Measurements from ENCODE around the gene WNT6.

WNT6 gene

DNA sequence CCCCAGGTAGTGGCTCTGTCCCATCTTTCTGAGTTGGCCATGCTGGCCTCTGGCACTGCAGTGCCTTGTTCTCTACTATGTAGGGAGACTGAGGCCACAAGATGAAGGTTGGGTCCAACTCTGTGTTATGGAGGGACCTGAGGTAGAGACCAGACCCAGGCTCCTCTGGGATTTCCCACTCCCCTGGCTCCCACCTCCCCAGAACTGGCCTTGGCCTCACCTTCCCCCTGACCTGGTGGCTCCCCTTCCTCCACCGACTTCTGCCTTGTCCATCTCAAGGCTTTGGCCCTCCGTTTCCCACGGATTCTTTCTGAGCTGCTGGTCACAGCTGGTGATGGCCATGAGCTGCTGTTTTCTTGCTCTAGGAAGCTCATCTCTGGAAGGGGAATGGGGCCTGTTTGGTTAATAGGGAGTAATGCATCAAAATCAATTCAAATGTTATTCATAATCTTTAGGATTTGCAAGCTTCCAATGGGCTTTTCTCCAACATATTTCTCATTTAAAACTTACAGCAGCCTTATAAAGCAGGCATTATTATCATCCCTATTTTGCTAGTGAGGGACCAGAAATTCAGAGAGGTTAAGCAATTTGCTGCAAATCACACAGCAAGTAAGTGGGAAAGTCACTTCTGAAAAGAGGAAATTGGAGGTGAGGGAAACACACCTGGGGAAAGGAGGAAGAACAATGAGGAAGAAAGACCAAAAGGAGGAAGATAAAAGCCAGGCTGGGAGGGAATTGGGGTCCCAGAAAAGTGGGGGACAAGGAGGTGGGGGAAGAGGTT, 28.9 kb upstream of the WNT6 start:
- DNase-seq (ENCODE audit: low spot score): no peak
- TF ChIP-seq, protein P1, sequence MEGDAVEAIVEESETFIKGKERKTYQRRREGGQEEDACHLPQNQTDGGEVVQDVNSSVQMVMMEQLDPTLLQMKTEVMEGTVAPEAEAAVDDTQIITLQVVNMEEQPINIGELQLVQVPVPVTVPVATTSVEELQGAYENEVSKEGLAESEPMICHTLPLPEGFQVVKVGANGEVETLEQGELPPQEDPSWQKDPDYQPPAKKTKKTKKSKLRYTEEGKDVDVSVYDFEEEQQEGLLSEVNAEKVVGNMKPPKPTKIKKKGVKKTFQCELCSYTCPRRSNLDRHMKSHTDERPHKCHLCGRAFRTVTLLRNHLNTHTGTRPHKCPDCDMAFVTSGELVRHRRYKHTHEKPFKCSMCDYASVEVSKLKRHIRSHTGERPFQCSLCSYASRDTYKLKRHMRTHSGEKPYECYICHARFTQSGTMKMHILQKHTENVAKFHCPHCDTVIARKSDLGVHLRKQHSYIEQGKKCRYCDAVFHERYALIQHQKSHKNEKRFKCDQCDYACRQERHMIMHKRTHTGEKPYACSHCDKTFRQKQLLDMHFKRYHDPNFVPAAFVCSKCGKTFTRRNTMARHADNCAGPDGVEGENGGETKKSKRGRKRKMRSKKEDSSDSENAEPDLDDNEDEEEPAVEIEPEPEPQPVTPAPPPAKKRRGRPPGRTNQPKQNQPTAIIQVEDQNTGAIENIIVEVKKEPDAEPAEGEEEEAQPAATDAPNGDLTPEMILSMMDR (IDR thresholded peaks at IDR 0.05; ENCODE audit: extremely low read depth, missing control alignments): no peak

DNA sequence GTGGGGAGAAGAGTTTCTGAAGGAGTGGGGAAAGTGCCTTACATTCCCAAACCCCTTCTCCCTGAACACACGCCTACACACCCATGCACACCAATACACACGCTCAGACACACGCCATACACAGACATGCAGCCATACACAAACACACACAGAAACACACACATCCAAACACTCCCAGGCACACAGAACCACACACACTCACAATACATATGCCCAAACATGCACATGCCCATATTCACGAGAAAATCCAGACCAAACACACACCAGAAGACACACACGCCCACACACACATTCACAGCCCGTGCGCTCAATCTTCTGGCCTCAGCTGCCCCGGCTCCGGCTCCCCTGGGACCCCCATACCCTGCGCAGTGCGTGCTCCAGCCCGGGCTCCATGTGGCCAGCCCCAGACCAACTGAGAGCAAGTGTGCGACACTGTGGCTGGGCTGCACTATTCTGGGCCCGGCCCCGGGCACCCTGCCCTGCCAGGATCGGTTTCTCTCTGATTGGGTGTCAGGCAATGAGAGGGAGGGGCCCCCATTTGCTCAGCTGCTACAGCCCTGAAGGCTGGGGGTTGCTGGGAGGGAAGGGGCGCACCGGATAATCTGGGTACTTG, 28.1 kb upstream of the WNT6 start, which contains the start of gene PRKAG3:
TSS of gene PRKAG3 (minus strand) at position 426 of the 613 bp plus-strand sequence.
- TF ChIP-seq, protein P1 (IDR thresholded peaks at IDR 0.05; ENCODE audit: extremely low read depth, missing control alignments): no peak

DNA sequence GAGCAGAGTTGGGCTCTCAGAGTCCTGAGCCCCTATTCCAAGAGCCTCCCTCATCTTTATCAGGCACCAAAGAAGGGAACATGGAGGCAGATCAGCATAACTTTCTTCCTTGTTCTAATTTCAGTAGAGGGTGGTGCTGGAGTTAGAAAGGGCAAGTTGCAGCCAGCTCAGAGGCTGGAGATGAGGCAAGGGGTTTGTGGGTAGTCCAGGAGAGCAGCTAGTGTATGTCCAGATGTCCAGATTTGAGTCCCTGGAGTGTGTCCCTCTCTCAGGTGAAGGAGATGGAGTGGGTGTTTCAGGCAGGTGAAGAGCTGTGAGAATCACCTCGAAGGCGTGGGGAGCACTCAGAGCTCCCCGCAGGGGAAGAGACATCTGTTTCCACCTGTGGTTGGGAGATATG, 27.5 kb upstream of the WNT6 start:
- no peak for DNase-seq (ENCODE audit: low spot score)
- TF ChIP-seq, protein P1 (IDR thresholded peaks at IDR 0.05; ENCODE audit: extremely low read depth, missing control alignments): no peak

More for the DNA sequence above, 28.1 kb upstream of the WNT6 start, which contains the start of gene PRKAG3:
- no peak for DNase-seq (ENCODE audit: low spot score)

DNA sequence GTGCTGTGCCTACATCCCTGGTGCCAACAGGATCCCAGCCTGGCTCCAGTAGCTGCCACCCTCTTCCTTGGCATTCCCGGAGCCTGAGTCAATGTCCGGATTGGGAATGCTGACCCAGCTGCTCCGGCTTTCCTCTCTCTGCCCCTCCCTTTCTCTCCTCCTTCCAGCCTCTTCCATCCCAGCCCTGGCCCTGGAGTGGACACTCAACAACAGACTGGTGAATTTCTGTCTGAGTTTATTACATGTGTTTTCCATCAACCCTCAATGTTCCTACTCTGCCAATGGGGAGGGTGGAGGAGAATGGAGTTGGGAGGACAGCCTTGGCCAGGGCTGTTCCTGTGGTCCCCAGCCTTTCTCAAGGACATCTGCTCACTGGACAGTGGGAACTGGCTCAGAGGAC, 27.1 kb upstream of the WNT6 start:
- no peak for DNase-seq (ENCODE audit: low spot score)

DNA sequence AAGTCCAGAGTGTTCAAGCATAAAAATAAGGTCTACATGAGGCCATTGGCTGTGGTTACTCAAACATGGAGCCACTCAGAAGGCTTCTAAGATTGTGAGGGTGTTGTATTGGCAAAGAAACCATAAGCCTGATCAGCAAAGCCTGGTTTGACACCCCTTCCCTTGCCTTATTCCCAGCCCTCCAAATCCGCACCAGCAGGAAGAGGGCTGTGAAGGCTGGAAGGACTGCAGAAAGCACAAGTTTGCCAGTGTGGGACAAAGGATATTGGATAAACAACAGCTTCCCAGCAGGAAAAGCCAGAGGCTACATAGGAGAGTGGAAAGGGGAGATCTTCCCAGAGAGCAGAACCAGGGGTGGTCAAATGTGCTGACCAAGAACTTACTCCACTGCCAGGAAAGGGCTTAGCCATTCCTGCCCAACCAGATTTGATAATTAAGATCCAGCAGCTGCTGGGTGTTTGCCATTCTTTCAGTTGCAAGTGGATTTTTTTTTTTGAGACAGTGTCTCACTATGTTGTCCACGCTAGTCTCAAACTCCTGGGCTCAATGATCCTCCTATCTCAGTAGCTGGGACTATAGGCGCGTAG, 26.5 kb upstream of the WNT6 start:
- TF ChIP-seq, protein P1 (IDR thresholded peaks at IDR 0.05; ENCODE audit: extremely low read depth, missing control alignments): no peak
- no peak for DNase-seq (ENCODE audit: low spot score)

More for the DNA sequence above, 27.1 kb upstream of the WNT6 start:
- TF ChIP-seq, protein P1 (IDR thresholded peaks at IDR 0.05; ENCODE audit: extremely low read depth, missing control alignments): no peak

DNA sequence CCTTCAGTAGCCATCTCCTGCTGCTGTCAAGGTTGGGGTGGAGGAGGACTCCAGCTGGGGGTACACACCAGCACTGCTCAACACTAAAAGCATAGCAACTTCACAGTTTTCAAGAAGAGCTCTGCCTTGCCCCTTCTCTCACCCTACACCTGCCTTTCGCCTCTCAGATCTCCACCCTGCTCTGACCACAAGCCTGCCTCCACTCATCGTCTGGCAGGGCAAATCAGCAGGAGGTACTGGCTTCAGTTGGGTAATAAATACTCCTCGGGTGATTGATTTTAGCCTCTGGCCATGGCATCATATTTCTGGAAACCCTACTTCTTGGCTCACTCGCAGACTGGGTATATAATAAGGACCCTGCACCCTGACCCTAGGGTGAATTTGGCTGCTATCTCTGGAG, 24.9 kb upstream of the WNT6 start:
- TF ChIP-seq, protein P1 (IDR thresholded peaks at IDR 0.05; ENCODE audit: extremely low read depth, missing control alignments): no peak
- DNase-seq (ENCODE audit: low spot score): no peak

DNA sequence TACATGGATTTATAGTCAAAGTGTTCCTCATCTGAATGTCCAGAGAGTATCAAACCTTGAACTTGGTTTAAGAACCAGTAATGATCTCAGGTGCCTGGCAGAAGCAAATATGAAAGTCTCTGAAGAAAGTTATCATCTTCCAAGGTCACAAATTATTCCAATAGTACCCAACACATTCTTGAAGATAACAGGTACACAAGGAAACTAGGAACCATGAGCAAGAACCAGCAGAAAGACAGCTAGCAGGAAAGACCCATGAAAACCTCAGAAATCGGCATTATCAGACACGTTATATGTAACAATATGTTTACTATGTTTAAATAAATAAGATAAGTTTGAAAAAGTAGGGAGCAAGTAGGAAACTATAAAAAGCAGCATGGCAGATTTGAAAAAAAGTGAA, 22.1 kb upstream of the WNT6 start:
- TF ChIP-seq, protein P1 (IDR thresholded peaks at IDR 0.05; ENCODE audit: extremely low read depth, missing control alignments): no peak
- no peak for DNase-seq (ENCODE audit: low spot score)

All from GM20000 (cell line).